Heart left ventricle (tissue), 13 donors: ENCODE measurements around the gene ID1.

Source experiments
- POLR2A ChIP-seq, 2 donors: fragments of 450-650 bp; IDR thresholded peaks; one replicate each; pipeline ENCODE4 v1.6.1; 2017; ENCODE audit warnings: antibody characterized with exemption in 2 of 2, mild to moderate bottlenecking in 2 of 2, moderate library complexity in 2 of 2
- TF ChIP-seq, protein P1 (sequence below), 12 donors: fragments of 200-600 bp; sonication (generic) in 4 of 12; IDR thresholded peaks; one replicate each; pipeline versions ENCODE4 v1.5.0 to v1.8.0; 2018 to 2022; ENCODE audit warnings: antibody characterized with exemption in 12 of 12, mild to moderate bottlenecking in 5 of 12
- donor health status: ischemic (EF 13 %, LVEDD 7.1; RV severe dilation, severe dysfunction).
- donor health status: DM: no; HTN: yes; CAD: no.
- donor health status: DM: no; HTN: no; CAD: no.
- donor health status: ischemic (EF 25% LVEDD 6.9; RV normal size, moderate dysfunction).
- donor health status: ischemic (EF 25% LVEDD 5.7; RV mildly dilated, moderate dysfunction).
- donor health status: ischemic (EF 35%, LVEDD 5.7; RV mildly dilated, moderate dysfunction).
- donor health status: nonischemic (EF 11% LVEDD 7.7; RV severe dilation, severe dysfunction).
- donor health status: DM: yes; HTN: yes; CAD: no.
- donor health status: PGD.
- donor health status: ischemic (EF 29% LVEDD 5.4; RV normal size, mild dysfunction).
- donor health status: nonischemic (EF 23%, LVEDD 6.1; RV moderate dilation, normal function).

DNA sequence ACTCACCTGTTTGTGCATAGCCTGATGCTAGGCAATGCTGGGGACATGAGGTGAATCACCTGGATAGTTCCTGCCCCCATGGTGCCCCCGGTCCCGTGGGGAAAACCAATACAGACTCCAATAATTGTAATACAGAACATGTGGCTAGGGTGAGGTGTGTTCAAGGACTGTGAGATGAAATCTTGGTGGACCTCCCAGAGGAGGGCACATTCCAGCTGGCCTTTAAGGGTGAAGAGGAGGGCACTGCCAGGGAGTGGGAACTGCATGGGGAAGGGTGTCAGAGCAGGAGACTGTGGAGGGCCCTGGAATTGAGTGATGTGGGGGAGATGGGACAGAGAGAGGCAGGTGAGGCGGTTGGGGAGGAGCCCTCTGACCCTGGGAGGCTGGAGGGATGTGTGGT, 35.2 kb downstream of the ID1 start:
- TF ChIP-seq, protein P1, sequence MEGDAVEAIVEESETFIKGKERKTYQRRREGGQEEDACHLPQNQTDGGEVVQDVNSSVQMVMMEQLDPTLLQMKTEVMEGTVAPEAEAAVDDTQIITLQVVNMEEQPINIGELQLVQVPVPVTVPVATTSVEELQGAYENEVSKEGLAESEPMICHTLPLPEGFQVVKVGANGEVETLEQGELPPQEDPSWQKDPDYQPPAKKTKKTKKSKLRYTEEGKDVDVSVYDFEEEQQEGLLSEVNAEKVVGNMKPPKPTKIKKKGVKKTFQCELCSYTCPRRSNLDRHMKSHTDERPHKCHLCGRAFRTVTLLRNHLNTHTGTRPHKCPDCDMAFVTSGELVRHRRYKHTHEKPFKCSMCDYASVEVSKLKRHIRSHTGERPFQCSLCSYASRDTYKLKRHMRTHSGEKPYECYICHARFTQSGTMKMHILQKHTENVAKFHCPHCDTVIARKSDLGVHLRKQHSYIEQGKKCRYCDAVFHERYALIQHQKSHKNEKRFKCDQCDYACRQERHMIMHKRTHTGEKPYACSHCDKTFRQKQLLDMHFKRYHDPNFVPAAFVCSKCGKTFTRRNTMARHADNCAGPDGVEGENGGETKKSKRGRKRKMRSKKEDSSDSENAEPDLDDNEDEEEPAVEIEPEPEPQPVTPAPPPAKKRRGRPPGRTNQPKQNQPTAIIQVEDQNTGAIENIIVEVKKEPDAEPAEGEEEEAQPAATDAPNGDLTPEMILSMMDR (IDR thresholded peaks at IDR 0.05) = no peak
- no peak for TF ChIP-seq POLR2A (IDR thresholded peaks at IDR 0.05)
